Thymus (tissue), 11 donors: ENCODE results near the gene PTGDS. TPM values are rescaled to one million over a fixed set of nuclear protein-coding genes. Genes with fewer than 3 reads are reported as not detected.
A peak's percentile ranks its signal among the peaks of the same experiment; 100 is the strongest.
"Not testable (repeated sequence)": the region's sequence is repeated elsewhere in the genome, so short reads cannot be mapped to it uniquely, and the experiment has no call there.

Experiments used
- DNase-seq, 9 donors: peaks; one replicate each; pipeline ENCODE4 v3.0.0-alpha.2; 2013; ENCODE audit warnings: low spot score in 9 of 9, low read depth in 6 of 9, missing footprints in 1 of 9
- H3K27ac ChIP-seq, 2 donors: one replicate each; pipeline ENCODE4 v1.5.1; 2013; ENCODE audit warnings: control low read depth in 1 of 2, low read depth in 1 of 2, low read length in 1 of 2, mild to moderate bottlenecking in 1 of 2, moderate library complexity in 1 of 2
- H3K27me3 ChIP-seq, 2 donors: one replicate each; pipeline ENCODE4 v1.5.1; 2013; ENCODE audit warnings: low read length in 1 of 2; ENCODE audit not compliant: control insufficient read depth in 2 of 2, insufficient read depth in 1 of 2
- H3K36me3 ChIP-seq, 2 donors: one replicate each; pipeline ENCODE4 v1.5.1; 2013; ENCODE audit warnings: low read length in 1 of 2, mild to moderate bottlenecking in 1 of 2, moderate library complexity in 1 of 2; ENCODE audit not compliant: control insufficient read depth in 2 of 2, insufficient read depth in 2 of 2
- H3K4me1 ChIP-seq, 2 donors: one replicate each; pipeline ENCODE4 v1.5.1; 2013; ENCODE audit warnings: low read length in 2 of 2; ENCODE audit not compliant: control insufficient read depth in 2 of 2, insufficient read depth in 2 of 2
- H3K4me3 ChIP-seq, 2 donors: one replicate each; pipeline ENCODE4 v1.5.1; 2013; ENCODE audit warnings: low read length in 2 of 2, control low read depth in 1 of 2, mild to moderate bottlenecking in 1 of 2
- H3K9me3 ChIP-seq, 2 donors: one replicate each; pipeline ENCODE4 v1.5.1; 2013; ENCODE audit warnings: low read length in 1 of 2, mild to moderate bottlenecking in 1 of 2; ENCODE audit not compliant: control insufficient read depth in 2 of 2, insufficient read depth in 1 of 2
- WGBS: extraction: QIAGEN DNeasy Blood & Tissue Kit; methylation state at CpG from one replicate; pipeline ENCODE4 v1.1.7; 2013; 5-methylcytosine and 5-hydroxymethylcytosine counted together
- polyA plus RNA-seq: library from polyadenylated mRNA; stranded (reverse); fragments of 200-250 nt; gene quantifications from one replicate; pipeline ENCODE4 v1.2.3, GENCODE V29; 2013
- total RNA-seq: library from RNA; stranded (reverse); fragments of 120-200 nt; gene quantifications from one replicate; pipeline ENCODE4 v1.2.4, GENCODE V29; 2013
- donor health status: healthy.

The PTGDS gene
- total and polyA plus RNA-seq, 2 donors = 5.0 to 137 TPM

- H3K27me3 ChIP-seq = peaks cover 17 to 54% of the 10 kb centered on the region in 2 donors
- H3K36me3 ChIP-seq = peaks cover 8 to 16% of the 10 kb centered on the region in 2 donors
- DNase-seq = peak in 8 of 9 donors; percentile 21 to 86 (median 61)
- peak within 1 kb of the TSS; percentile 53 to 57 for H3K27ac ChIP-seq
- peaks cover 25 to 58% of the 10 kb centered on the region in 2 donors for H3K4me1 ChIP-seq
- peaks cover 0 to 19% of the 10 kb centered on the region in 2 donors for H3K9me3 ChIP-seq
- H3K4me3 ChIP-seq = peak within 1 kb of the TSS; percentile 26 to 58
- WGBS = 10% methylated on average over 35 of the region's 35 CpGs
These were observed 19.3 kb downstream of the PTGDS start, which contains the start of gene CLIC3 for GRCh38 chr9:136996361-136997292. TSS of gene CLIC3 (minus strand) at chr9:136996568. CDS start at chr9:136996543, 25 bp downstream.

- peaks cover 25 to 58% of the 10 kb centered on the region in 2 donors for H3K4me1 ChIP-seq
- no peak overlapping the region for H3K4me3 ChIP-seq
- H3K27me3 ChIP-seq = peaks cover 17 to 54% of the 10 kb centered on the region in 2 donors
- H3K36me3 ChIP-seq = peaks cover 8 to 16% of the 10 kb centered on the region in 2 donors
- peaks cover 0 to 19% of the 10 kb centered on the region in 2 donors for H3K9me3 ChIP-seq
- 62% methylated on average over 10 of the region's 10 CpGs for whole genome bisulfite sequencing
- no peak for DNase-seq
- H3K27ac ChIP-seq = no peak overlapping the region
These were observed 20.1 kb downstream of the PTGDS start for GRCh38 chr9:136997371-136997770.

- WGBS = 6% methylated on average over 18 of the region's 18 CpGs
- peaks cover 8 to 16% of the 10 kb centered on the region in 2 donors for H3K36me3 ChIP-seq
- DNase-seq = no peak
- peaks cover 24 to 53% of the 10 kb centered on the region in 2 donors for H3K4me1 ChIP-seq
- peaks cover 0 to 19% of the 10 kb centered on the region in 2 donors for H3K9me3 ChIP-seq
- peaks cover 17 to 57% of the 10 kb centered on the region in 2 donors for H3K27me3 ChIP-seq
- no peak overlapping the region for H3K4me3 ChIP-seq
- peak overlapping the region in 1 of 2 donors; percentile 2 for H3K27ac ChIP-seq
These were observed 20.5 kb downstream of the PTGDS start for GRCh38 chr9:136997830-136998234.

- no peak for DNase-seq
These were observed 23.1 kb downstream of the PTGDS start for GRCh38 chr9:137000177-137000930.

GRCh38 chr9:137001857-137002645, 24.7 kb downstream of the PTGDS start:
- Histone ChIP-seq H3K4me1 (peaks cover 5 to 16% of the 10 kb centered on the region in 2 donors), H3K27ac (no peak overlapping the region), H3K9me3 (peaks cover 0 to 15% of the 10 kb centered on the region in 2 donors), H3K36me3 (no peaks in the 10 kb centered on the region), H3K4me3 (no peak overlapping the region), H3K27me3 (peaks cover 10 to 24% of the 10 kb centered on the region in 2 donors)
- DNase-seq = no peak
- WGBS = 96% methylated on average over 20 of the region's 20 CpGs

More at GRCh38 chr9:137000177-137000930, 23.1 kb downstream of the PTGDS start:
- peaks cover 17 to 41% of the 10 kb centered on the region in 2 donors for H3K27me3 ChIP-seq
- H3K4me3 ChIP-seq = no peak overlapping the region
- H3K4me1 ChIP-seq = peaks cover 16 to 33% of the 10 kb centered on the region in 2 donors
- H3K9me3 ChIP-seq = peaks cover 0 to 21% of the 10 kb centered on the region in 2 donors
- WGBS = 56% methylated on average over 10 of the region's 10 CpGs
- H3K36me3 ChIP-seq = no peaks in the 10 kb centered on the region
- H3K27ac ChIP-seq = peak overlapping the region in 1 of 2 donors; percentile 65

GRCh38 chr9:137002646-137003041, 25.3 kb downstream of the PTGDS start:
- no peak for DNase-seq
- Histone ChIP-seq H3K4me1 (peaks cover under 1 to 10% of the 10 kb centered on the region in 2 donors), H3K27me3 (peaks cover 7 to 18% of the 10 kb centered on the region in 2 donors), H3K27ac (no peak overlapping the region), H3K4me3 (no peak overlapping the region), H3K9me3 (peaks cover 0 to 9% of the 10 kb centered on the region in 2 donors), H3K36me3 (no peaks in the 10 kb centered on the region)
- WGBS = 94% methylated on average over 10 of the region's 10 CpGs

- H3K9me3 ChIP-seq, H3K4me1 ChIP-seq, H3K4me3 ChIP-seq, DNase-seq, H3K27me3 ChIP-seq, H3K36me3 ChIP-seq, H3K27ac ChIP-seq: not testable (repeated sequence)
- 64% methylated on average over 17 of the region's 17 CpGs for WGBS
These were observed 27.0 kb downstream of the PTGDS start for GRCh38 chr9:137004285-137004684.
